Mesothelial cell of epicardium (in vitro differentiated cells): ENCODE data around the gene KANSL1. TPM values are rescaled to one million over a fixed set of nuclear protein-coding genes. Genes with fewer than 3 reads are reported as not detected.

Experiments
- DNase-seq, 2 experiments: peaks; one replicate each; pipeline ENCODE4 v3.0.0; 2021; ENCODE audit warnings: low spot score in 2 of 2; ENCODE audit not compliant: unreplicated experiment in 2 of 2
- H3K27ac Mint-ChIP-seq: 2 replicates; pipeline ENCODE4 v1.8.0; 2021; ENCODE audit warnings: mixed read lengths
- H3K27me3 Mint-ChIP-seq: 2 replicates; pipeline ENCODE4 v1.8.0; 2021; ENCODE audit warnings: low read depth, mixed read lengths
- H3K36me3 Mint-ChIP-seq: 2 replicates; pipeline ENCODE4 v1.8.0; 2021; ENCODE audit warnings: mixed read lengths
- H3K4me1 Mint-ChIP-seq: 2 replicates; pipeline ENCODE4 v1.8.0; 2021; ENCODE audit warnings: mixed read lengths
- H3K4me3 Mint-ChIP-seq: 2 replicates; pipeline ENCODE4 v1.8.0; 2021; ENCODE audit warnings: mild to moderate bottlenecking, moderate library complexity, mixed read lengths
- H3K9me3 Mint-ChIP-seq: 2 replicates; pipeline ENCODE4 v1.8.0; 2021; ENCODE audit warnings: mixed read lengths
- CTCF ChIP-seq: fragments of 200-600 bp; sonication (generic); IDR thresholded peaks from one replicate; pipeline ENCODE4 v1.5.0; 2021; ENCODE audit warnings: antibody characterized with exemption; ENCODE audit not compliant: unreplicated experiment
- total RNA-seq: library from RNA; stranded (reverse); gene quantifications from 3 replicates; pipeline ENCODE4 v1.2.1, GENCODE V29; 2021

The KANSL1 gene
- total RNA-seq, 1 donor from 2014 or later: 189 TPM

GRCh38 chr17:45993962-45994627 lies 199.1 kb downstream of the KANSL1 start:
- Mint-ChIP-seq H3K9me3 (no peaks in the 10 kb centered on the region), H3K27ac (no peak overlapping the region), H3K27me3 (no peaks in the 10 kb centered on the region), H3K36me3 (no peaks in the 10 kb centered on the region), H3K4me3 (no peak overlapping the region), H3K4me1 (peaks cover 6% of the 10 kb centered on the region)
- no peak for DNase-seq
- TF ChIP-seq CTCF: no peak

GRCh38 chr17:45992904-45993303 lies 200.3 kb downstream of the KANSL1 start:
- TF ChIP-seq CTCF: no peak
- Mint-ChIP-seq H3K27ac (no peak overlapping the region), H3K4me1 (peaks cover 6% of the 10 kb centered on the region), H3K27me3 (no peaks in the 10 kb centered on the region), H3K4me3 (no peak overlapping the region), H3K36me3 (no peaks in the 10 kb centered on the region), H3K9me3 (no peaks in the 10 kb centered on the region)
- DNase-seq: no peak

GRCh38 chr17:45992175-45992574 lies 201.1 kb downstream of the KANSL1 start:
- TF ChIP-seq CTCF: no peak
- no peak overlapping the region for H3K4me3 Mint-ChIP-seq
- no peak for DNase-seq
- no peak overlapping the region for H3K27ac Mint-ChIP-seq
- no peaks in the 10 kb centered on the region for H3K36me3 Mint-ChIP-seq
- no peaks in the 10 kb centered on the region for H3K9me3 Mint-ChIP-seq
- H3K4me1 Mint-ChIP-seq: peaks cover 6% of the 10 kb centered on the region
- H3K27me3 Mint-ChIP-seq: no peaks in the 10 kb centered on the region

- no peaks in the 10 kb centered on the region for H3K36me3 Mint-ChIP-seq
Measured at GRCh38 chr17:45991341-45991740, 201.9 kb downstream of the KANSL1 start.

GRCh38 chr17:45990886-45991285 lies 202.3 kb downstream of the KANSL1 start:
- Mint-ChIP-seq H3K4me1 (peaks cover 6% of the 10 kb centered on the region), H3K9me3 (no peaks in the 10 kb centered on the region), H3K36me3 (no peaks in the 10 kb centered on the region), H3K27ac (no peak overlapping the region), H3K27me3 (no peaks in the 10 kb centered on the region), H3K4me3 (no peak overlapping the region)
- no peak for TF ChIP-seq CTCF
- no peak for DNase-seq

More at GRCh38 chr17:45991341-45991740, 201.9 kb downstream of the KANSL1 start:
- H3K27me3 Mint-ChIP-seq: no peaks in the 10 kb centered on the region
- H3K27ac Mint-ChIP-seq: no peak overlapping the region
- no peak for DNase-seq
- H3K9me3 Mint-ChIP-seq: no peaks in the 10 kb centered on the region
- H3K4me1 Mint-ChIP-seq: peaks cover 6% of the 10 kb centered on the region
- no peak for TF ChIP-seq CTCF
- no peak overlapping the region for H3K4me3 Mint-ChIP-seq
